Neural progenitor cell (in vitro differentiated cells): Measurements from ENCODE around the gene SNX20.

Source experiments
- EZH2 ChIP-seq: fragments of 200-600 bp; sonication (generic); IDR thresholded peaks from 2 replicates; pipeline ENCODE4 v1.6.1; 2017; ENCODE audit warnings: antibody characterized with exemption, mild to moderate bottlenecking, moderate library complexity
- EZH2phosphoT487 ChIP-seq: fragments of 200-600 bp; sonication (generic); IDR thresholded peaks from 2 replicates; pipeline ENCODE4 v1.6.1; 2017; ENCODE audit warnings: antibody characterized with exemption
- TF ChIP-seq, protein P1 (sequence below): fragments of 200-600 bp; sonication (generic); IDR thresholded peaks from 2 replicates; pipeline ENCODE4 v1.5.1; 2017; ENCODE audit warnings: antibody characterized with exemption, mild to moderate bottlenecking

DNA sequence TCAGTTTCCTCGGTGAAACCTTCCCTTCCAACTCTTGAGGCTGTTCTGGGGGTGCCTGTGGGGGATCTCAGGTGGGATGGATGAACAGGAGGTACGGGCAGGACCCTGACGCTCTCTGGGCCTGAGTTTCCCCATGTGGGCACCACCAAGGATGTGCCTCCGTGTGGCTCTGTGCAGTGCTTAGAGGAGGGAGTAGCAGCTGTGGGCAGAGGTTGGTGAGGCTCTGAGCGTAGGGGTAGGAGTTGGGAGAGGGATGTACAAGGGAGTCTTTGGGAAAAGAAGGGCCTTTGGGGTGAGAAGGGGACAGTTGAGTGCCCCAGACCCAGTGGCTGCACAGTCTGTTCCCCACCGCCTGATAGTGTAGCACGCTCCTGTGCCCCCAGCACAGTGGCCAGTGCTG, 59.1 kb downstream of the SNX20 start:
- TF ChIP-seq, protein P1, sequence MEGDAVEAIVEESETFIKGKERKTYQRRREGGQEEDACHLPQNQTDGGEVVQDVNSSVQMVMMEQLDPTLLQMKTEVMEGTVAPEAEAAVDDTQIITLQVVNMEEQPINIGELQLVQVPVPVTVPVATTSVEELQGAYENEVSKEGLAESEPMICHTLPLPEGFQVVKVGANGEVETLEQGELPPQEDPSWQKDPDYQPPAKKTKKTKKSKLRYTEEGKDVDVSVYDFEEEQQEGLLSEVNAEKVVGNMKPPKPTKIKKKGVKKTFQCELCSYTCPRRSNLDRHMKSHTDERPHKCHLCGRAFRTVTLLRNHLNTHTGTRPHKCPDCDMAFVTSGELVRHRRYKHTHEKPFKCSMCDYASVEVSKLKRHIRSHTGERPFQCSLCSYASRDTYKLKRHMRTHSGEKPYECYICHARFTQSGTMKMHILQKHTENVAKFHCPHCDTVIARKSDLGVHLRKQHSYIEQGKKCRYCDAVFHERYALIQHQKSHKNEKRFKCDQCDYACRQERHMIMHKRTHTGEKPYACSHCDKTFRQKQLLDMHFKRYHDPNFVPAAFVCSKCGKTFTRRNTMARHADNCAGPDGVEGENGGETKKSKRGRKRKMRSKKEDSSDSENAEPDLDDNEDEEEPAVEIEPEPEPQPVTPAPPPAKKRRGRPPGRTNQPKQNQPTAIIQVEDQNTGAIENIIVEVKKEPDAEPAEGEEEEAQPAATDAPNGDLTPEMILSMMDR, result no peak
- TF ChIP-seq EZH2 (no peak), EZH2phosphoT487 (no peak)
